Activated CD4-positive, alpha-beta T cell treated with anti-CD3 and anti-CD28 coated beads, Interleukin-2, amount 50 U/mL, for 1 hour (primary cell): ENCODE data around the gene RPL9.
"Not testable (repeated sequence)": the region's sequence is repeated elsewhere in the genome, so short reads cannot be mapped to it uniquely, and the experiment has no call there.

Source experiments
- DNase-seq: peaks from one replicate; pipeline ENCODE4 v3.0.0-alpha.2; 2020

The RPL9 gene

DNA sequence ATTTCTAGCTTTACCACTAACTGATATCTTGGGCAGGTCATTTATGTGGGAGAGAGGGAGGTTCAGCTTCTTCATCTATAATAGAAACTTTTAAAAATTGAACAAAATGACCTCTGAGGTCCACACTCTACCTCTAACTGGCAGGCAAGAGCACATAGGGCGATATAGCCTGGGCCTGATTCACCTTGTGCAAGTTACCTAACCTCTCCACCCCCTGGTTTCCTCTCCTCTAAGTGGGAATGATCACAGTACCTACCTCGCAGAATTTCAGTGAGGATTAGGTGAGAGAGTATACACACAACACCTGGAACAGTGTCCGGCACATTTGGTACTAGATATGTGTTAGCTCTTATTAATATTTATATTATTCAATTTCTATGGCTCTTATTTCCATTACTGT is 36.5 kb downstream of the RPL9 start:
- DNase-seq: no peak

DNA sequence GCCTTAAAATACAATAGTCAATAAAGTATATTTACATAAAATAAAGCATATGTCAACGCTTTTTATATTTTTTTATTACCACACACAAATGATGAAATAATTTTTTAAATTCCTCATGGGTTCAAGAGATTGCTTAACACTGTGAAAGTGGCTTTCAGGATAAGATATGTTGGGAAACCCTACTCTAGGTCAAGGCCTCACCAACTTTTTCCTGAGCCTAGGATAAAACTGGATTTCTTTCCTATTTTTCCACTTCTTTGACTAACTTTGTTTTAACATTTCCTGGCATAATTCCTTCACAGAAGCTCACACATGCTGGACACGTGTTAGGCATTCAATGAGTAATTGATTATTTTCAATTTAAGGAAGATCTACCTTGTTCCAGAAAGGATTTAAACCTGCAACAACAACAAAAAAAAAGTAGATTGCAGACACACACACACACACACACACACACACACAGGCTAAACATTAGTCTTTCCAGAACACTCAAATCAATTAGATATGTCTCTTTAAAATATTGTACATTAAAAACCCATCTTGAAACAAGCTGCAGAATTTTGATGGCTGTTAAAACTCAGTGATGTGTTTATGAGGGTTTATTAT is 42.9 kb downstream of the RPL9 start:
- no peak for DNase-seq

DNA sequence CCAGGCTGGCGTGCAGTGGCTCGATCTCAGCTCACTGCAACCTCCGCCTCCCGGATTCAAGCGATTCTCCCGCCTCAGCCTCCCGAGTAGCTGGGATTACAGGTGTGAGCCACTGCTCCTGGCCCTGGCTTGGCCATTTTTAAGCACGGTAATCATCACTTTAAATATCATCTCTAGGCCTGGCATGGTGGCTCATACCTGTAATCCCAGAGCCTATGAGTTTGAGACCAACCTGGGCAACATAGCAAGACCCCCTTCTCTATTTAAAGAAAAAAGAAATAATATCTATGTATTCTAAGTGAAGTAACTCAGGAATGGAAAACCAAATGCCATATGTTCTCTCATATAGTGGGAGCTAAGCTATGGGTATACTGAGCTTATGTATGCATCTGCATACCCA is 47.2 kb downstream of the RPL9 start:
- not testable (repeated sequence) for DNase-seq

DNA sequence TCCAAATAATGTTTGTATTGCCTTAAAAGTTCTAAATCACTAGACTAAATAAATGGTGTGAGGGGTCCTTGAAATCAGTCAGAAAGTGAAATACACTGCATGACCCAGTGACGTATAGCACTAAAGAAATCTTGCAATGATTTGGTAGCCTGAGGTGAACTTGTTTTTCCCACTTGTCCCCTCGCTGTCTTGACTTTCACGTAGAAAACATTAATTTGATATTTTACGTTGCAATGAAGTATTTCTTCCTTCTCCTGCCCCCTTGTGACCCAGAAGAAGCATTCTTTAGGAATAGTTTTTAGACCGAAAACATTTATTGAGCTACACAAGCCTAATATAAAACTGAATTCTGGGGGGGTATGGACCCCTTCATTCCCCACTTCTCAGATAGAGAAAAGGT is 48.3 kb downstream of the RPL9 start:
- no peak for DNase-seq

DNA sequence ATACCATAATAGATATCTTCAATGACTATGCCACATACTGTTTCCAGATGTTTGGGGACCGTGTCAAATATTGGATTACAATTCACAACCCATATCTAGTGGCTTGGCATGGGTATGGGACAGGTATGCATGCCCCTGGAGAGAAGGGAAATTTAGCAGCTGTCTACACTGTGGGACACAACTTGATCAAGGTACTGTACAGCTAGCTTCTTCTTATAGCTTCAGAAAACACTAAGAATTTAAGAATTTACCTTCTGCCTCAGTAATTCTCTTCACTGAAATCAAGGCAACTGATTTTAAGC is 51.2 kb downstream of the RPL9 start:
- DNase-seq: no peak

DNA sequence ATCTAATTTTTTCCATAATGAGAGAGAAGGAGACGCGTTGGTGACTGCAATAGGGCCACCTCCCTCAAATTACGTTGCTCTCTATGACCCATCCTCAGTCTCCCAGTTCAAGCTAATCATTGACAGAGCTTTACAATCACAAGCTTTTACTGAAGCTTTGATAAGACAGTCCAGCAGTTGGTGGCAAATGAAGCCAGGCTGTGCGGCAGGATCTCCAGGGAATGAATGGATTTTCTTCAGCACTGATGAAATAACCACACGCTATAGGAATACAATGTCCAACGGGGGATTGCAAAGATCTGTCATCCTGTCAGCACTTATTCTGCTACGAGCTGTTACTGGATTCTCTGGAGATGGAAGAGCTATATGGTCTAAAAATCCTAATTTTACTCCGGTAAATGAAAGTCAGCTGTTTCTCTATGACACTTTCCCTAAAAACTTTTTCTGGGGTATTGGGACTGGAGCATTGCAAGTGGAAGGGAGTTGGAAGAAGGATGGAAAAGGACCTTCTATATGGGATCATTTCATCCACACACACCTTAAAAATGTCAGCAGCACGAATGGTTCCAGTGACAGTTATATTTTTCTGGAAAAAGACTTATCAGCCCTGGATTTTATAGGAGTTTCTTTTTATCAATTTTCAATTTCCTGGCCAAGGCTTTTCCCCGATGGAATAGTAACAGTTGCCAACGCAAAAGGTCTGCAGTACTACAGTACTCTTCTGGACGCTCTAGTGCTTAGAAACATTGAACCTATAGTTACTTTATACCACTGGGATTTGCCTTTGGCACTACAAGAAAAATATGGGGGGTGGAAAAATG is 51.7 kb downstream of the RPL9 start, which contains the start of gene KLB:
Gene KLB (plus strand): TSS at position 168 of the 821 bp plus-strand sequence. CDS start 20 bp downstream, at position 188.
- no peak for DNase-seq
